ENCODE measurements around the gene POLRMT. TPM values are rescaled to one million over a fixed set of nuclear protein-coding genes. Genes with fewer than 3 reads are reported as not detected.

POLRMT gene
- total RNA-seq, 1 experiment from 2014 or later, result 100 TPM

DNA sequence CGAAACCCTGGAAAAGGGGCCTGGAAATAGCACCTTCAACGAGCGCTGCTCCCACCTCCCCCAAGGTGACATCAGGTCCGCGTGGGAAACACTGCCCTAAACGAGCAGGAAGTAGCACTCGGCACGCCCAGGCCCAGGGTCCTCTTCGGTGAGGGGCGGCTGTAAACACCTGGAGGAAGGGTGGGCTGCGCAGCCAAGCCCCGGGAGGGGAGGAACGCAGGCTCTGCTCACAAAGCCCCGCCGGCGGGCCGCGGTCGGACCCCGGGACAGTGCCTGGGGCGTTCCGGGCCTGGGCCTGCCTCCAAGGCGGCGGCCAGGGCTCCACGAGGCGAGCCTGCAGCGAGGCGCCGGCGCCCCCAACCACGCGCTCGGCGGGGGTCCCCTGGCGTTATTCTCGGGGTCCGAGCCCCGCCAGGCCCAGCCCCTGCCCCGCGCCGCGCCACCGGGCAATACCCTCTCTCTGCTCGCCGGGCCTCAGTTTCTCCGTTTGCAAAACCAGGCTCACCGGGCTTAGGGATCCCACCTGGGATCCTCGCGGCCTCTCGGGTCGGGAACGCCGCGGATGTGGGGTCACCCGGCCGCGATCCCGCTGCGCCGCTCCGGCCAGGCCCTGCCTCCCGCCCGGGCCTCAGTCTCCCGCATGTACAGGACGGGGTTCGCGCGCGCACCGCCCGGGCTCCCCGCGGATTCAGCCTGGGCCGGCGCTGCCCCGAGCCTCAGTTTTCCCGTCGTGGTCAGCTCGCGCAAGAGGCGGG lies 29.0 kb upstream of the POLRMT start:
- Histone ChIP-seq H3K27ac (ENCODE audit: low read depth, low read length, poor library complexity, severe bottlenecking) (peak overlapping the region; percentile 95), H3K27me3 (replicated peaks; ENCODE audit: insufficient read depth, low read depth, low read length, poor library complexity) (no peaks in the 10 kb centered on the region), H3K4me3 (ENCODE audit: low read depth, low read length, poor library complexity, severe bottlenecking) (peak overlapping the region; percentile 99), H3K4me1 (ENCODE audit: insufficient read depth, low read length, poor library complexity, severe bottlenecking) (peaks cover 17% of the 10 kb centered on the region), H3K9me3 (ENCODE audit: low read depth, low read length, poor library complexity, severe bottlenecking) (no peaks in the 10 kb centered on the region), H3K36me3 (ENCODE audit: insufficient read depth, low read length, poor library complexity, severe bottlenecking) (no peaks in the 10 kb centered on the region)
- BruUV-seq (replicated peaks), result no TSS peak
- CTCF ChIA-PET, result interaction anchor here (1.0 kb wide), 1 partner anchor 72 kb away, joined by 6 read pairs; no protein-coding TSS in a partner anchor
- no peak for DNase-seq (ENCODE audit: low spot score)
- POLR2A ChIA-PET (ENCODE audit: low non-redundant PET), result interaction anchor here (0.7 kb wide), 1 partner anchor 142 kb away, joined by 13 read pairs; no protein-coding TSS in a partner anchor
- intact Hi-C loops (cut with micrococcal nuclease; ENCODE audit: unreplicated experiment), result loop anchor here (10.0 kb wide), 1 partner anchor 252 kb away; the partner anchor contains the start of genes KISS1R and R3HDM4
- no peak for TF ChIP-seq EZH2 (IDR thresholded peaks at IDR 0.05; ENCODE audit: borderline replicate concordance, low read depth, low read length, poor library complexity, severe bottlenecking)
- TF ChIP-seq, protein P1, sequence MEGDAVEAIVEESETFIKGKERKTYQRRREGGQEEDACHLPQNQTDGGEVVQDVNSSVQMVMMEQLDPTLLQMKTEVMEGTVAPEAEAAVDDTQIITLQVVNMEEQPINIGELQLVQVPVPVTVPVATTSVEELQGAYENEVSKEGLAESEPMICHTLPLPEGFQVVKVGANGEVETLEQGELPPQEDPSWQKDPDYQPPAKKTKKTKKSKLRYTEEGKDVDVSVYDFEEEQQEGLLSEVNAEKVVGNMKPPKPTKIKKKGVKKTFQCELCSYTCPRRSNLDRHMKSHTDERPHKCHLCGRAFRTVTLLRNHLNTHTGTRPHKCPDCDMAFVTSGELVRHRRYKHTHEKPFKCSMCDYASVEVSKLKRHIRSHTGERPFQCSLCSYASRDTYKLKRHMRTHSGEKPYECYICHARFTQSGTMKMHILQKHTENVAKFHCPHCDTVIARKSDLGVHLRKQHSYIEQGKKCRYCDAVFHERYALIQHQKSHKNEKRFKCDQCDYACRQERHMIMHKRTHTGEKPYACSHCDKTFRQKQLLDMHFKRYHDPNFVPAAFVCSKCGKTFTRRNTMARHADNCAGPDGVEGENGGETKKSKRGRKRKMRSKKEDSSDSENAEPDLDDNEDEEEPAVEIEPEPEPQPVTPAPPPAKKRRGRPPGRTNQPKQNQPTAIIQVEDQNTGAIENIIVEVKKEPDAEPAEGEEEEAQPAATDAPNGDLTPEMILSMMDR (conservative IDR thresholded peaks at IDR 0.05; ENCODE audit: low read depth, low read length), result no peak

DNA sequence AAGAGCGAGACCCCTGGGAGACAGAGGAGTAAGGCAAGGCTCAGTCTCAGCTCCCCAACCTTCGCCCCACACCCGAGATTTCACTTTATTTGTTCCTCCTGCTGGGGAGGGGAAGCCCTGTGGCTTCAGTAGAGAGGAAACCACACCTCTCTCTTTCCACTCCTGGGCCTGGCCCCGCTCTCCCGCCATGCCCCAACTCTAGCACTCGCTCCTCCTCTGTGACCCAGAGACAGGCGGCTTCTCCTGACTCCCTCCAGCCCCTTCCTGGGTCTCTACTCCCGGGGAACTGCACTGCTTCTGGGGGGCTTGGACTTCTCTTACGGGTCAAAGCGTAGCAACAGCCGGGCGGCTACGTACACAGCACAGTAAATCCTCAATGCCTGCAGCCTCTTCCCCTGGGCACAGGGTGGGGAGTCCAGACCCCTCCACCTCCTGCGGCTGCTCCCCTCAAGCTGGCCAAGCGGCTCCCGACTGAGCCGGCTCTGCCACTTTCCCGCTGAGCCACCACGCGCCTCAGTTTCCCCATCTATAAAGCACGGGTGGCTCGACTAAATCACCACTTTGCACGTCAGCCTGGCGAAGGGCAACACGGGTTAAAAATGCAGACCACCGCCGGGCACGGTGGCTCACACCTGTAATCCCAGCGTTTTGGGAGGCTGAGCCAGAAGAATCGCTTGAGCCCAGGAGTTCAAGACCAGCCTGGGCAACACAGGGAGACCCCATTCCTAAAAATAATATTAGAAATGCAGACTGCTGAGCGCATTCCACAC lies 28.3 kb upstream of the POLRMT start:
- H3K27me3 ChIP-seq (replicated peaks; ENCODE audit: insufficient read depth, low read depth, low read length, poor library complexity), result no peaks in the 10 kb centered on the region
- CTCF ChIA-PET, result no interaction called here
- BruUV-seq (replicated peaks), result no TSS peak
- intact Hi-C loops (cut with micrococcal nuclease; ENCODE audit: unreplicated experiment), result loop anchor here (10.0 kb wide), 1 partner anchor 253 kb away; the partner anchor contains the start of genes KISS1R and R3HDM4
- peaks cover 2% of the 10 kb centered on the region for H3K36me3 ChIP-seq (ENCODE audit: insufficient read depth, low read length, poor library complexity, severe bottlenecking)
- POLR2A ChIA-PET (ENCODE audit: low non-redundant PET), result no interaction called here
- DNase-seq (ENCODE audit: low spot score), result no peak
- peak overlapping the region; percentile 99 for H3K4me3 ChIP-seq (ENCODE audit: low read depth, low read length, poor library complexity, severe bottlenecking)
- no peak for TF ChIP-seq EZH2 (IDR thresholded peaks at IDR 0.05; ENCODE audit: borderline replicate concordance, low read depth, low read length, poor library complexity, severe bottlenecking)
- TF ChIP-seq, protein P1 (conservative IDR thresholded peaks at IDR 0.05; ENCODE audit: low read depth, low read length), result no peak
- H3K4me1 ChIP-seq (ENCODE audit: insufficient read depth, low read length, poor library complexity, severe bottlenecking), result peaks cover 17% of the 10 kb centered on the region
- H3K27ac ChIP-seq (ENCODE audit: low read depth, low read length, poor library complexity, severe bottlenecking), result peak overlapping the region; percentile 95
- H3K9me3 ChIP-seq (ENCODE audit: low read depth, low read length, poor library complexity, severe bottlenecking), result no peaks in the 10 kb centered on the region

DNA sequence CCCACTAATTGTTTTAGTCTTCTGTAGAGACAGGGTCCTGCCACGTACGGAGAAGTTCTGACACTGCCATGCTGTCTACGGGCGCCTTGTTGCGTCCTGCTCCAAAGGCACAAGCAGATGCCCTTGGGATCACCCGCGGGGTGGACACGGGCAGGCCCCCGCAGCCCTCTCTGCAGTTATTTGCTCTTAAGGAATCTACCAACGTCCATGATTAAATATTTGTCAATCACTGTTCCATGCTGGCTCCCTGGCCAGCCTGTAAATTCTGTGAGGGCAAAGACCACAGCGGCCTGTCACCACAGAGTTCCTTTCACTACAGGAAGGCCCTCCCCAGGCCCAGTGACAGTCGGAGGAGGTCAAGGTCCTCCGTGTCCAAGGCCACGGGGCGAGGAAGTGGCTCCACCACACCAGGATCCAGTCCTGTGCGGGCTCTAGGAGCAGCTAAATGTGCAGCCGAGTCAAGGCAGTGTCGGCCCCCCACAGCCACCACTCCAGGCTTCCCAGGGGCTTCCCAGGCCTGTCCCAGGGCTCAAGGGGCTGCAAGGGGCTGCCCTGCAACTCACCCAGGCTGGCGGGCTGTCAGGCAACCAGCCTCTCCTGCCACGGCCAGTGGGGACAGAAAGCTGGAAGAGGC lies 27.6 kb upstream of the POLRMT start:
- TSS peak; percentile 30 for BruUV-seq (replicated peaks)
- Histone ChIP-seq H3K9me3 (ENCODE audit: low read depth, low read length, poor library complexity, severe bottlenecking) (no peaks in the 10 kb centered on the region), H3K36me3 (ENCODE audit: insufficient read depth, low read length, poor library complexity, severe bottlenecking) (peaks cover 2% of the 10 kb centered on the region), H3K27ac (ENCODE audit: low read depth, low read length, poor library complexity, severe bottlenecking) (peak overlapping the region; percentile 95), H3K4me1 (ENCODE audit: insufficient read depth, low read length, poor library complexity, severe bottlenecking) (peaks cover 17% of the 10 kb centered on the region), H3K4me3 (ENCODE audit: low read depth, low read length, poor library complexity, severe bottlenecking) (peak overlapping the region; percentile 99), H3K27me3 (replicated peaks; ENCODE audit: insufficient read depth, low read depth, low read length, poor library complexity) (no peaks in the 10 kb centered on the region)
- TF ChIP-seq, protein P1 (conservative IDR thresholded peaks at IDR 0.05; ENCODE audit: low read depth, low read length), result no peak
- TF ChIP-seq EZH2 (IDR thresholded peaks at IDR 0.05; ENCODE audit: borderline replicate concordance, low read depth, low read length, poor library complexity, severe bottlenecking), result no peak
- ChIA-PET CTCF (no interaction called here), POLR2A (ENCODE audit: low non-redundant PET) (interaction anchor here (0.6 kb wide), 1 partner anchor 443 kb away, joined by 26 read pairs; the partner anchor contains the start of gene GPX4)
- intact Hi-C loops (cut with micrococcal nuclease; ENCODE audit: unreplicated experiment), result loop anchor here (10.0 kb wide), 1 partner anchor 254 kb away; the partner anchor contains the start of genes KISS1R and R3HDM4
- DNase-seq (ENCODE audit: low spot score), result no peak
